ENCODE results near the gene CLIC6.
"Not testable (repeated sequence)": the region's sequence is repeated elsewhere in the genome, so short reads cannot be mapped to it uniquely, and the experiment has no call there.

Gene CLIC6

DNA sequence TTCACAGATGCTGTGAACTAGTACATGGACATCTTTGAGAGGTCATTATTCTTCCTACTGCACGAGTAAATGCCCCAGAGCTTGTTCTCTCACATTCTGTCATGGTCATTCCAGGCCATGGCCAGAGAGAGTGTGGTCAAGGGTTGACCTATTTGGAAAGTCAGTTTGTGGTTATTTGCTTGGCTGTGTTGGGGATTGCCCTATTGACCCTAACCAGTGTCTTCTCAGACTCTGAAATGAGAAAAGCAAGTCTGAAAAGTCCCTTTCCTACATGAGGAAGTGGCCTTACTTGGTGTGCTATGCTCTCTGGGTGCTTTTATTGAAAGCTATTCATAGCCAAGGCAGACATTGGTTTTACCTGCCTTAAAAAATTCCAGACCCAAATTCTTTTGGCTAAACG, 26.6 kb downstream of the CLIC6 start:
- DNase-seq: no peak

DNA sequence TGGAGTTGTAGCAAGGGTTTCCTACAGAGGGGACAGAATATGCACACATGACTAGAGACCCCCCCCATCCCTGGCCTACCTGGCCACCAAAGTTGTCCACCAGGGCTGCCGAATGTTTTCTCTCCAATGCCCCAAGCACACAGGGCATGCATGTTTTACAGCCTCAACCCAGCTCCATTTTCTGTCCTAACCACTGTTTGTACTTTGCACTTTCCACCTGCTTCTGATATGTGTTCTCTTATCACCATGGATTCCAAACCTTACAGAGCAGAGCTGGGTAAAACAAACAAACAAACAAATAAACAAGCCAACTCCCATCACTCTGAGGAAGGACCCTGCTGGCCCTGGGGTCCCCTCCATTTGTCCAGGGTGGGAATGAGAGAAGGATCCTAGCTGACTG, 27.3 kb downstream of the CLIC6 start:
- DNase-seq: no peak

GRCh38 chr21:34697826-34698225, 29.0 kb downstream of the CLIC6 start:
- no peak for DNase-seq

DNA sequence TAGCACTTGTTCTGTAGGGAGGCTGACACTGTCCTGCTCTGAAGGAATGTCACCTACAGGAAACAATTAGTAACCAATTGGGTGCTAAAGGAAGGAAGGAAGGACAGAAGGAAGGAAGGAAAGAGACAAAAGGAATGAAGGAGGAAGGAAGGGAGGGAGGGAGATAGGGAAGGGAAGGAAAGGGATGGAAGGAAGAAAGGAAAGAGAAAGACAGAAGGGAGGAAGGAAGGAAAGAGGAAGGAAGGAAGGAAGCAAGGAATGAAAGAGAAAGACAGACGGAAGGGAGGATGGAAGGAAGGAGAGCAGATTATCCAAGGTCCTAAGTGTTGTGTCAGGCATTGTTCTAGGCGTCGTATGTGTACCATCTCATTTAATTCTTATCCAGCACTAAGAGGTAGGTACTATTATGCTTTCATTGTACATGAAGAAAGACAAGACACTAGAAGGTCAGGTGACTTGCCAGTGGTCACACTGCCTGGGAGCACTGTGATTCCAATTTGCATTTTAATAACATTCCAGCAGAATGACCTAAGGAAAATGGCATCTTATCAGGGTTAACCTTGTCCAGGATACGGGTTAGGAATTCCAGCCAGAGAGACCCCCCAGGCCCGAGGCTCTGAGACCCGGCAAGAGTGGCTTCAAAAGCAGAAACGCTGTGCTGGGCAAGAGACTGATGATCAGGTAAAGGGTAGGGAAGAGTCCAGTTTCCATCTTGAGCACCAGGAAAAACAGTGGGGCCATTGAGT, 29.6 kb downstream of the CLIC6 start:
- no peak for DNase-seq

DNA sequence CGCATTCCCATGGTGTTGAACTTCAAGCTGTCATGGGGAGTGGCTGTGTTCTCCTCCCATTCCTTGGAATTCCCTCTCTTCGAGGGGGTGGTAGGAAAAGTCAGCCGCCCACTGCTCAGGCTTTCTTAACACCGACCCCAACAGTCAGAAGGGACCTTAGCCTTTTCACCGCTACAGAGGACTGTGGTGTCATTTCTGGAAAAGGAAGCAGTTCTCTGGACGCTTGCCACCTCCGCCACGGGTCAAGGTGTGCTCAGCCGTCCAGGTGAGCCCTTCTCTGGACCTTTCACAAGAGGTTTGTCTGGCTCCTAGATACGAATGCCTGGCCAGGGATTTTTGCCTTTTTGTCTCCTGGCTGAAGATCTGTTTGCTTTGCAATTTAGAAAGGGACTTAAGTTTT, 31.8 kb downstream of the CLIC6 start:
- DNase-seq: no peak

GRCh38 chr21:34701726-34702125, 32.9 kb downstream of the CLIC6 start:
- DNase-seq: no peak

DNA sequence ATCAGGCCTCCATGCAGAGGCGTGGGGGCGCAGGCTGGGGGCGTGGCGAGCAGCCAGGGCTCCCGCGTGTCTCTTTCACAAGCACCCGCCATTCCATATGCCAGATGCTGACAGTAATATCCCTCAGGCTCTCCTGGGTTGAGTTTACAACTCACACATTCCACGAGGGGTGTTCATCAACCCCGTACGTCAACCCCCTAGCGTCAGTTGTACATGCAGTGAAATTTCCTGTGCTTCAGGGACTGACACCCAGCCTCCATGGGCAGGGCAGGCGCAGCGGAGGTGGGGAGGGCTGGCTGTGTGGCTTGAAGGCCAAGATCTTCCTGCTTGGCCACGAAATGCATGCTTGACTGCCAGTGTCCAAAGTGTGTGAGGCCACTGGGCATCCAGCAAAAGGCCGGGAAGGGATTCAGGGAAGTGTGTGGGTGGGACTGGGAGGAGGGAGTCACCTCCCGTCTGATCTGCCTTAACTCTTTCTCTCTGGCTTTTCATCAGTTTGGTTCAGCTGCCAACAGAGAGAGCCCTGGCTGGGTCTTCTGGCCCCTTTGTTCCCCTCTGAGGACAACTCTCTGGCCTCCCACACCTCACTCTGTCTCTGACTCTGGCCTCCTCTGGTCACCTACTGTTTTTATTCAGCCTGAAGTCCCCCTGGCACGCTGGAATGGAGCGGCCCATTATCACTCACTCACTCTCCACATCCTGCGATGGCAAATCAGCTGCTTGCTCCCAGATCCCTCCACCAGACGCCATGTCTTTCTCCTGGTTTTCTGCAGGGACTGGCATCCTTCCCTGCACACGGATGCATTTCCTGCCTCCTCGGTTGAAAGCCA, 33.8 kb downstream of the CLIC6 start:
- no peak for DNase-seq

DNA sequence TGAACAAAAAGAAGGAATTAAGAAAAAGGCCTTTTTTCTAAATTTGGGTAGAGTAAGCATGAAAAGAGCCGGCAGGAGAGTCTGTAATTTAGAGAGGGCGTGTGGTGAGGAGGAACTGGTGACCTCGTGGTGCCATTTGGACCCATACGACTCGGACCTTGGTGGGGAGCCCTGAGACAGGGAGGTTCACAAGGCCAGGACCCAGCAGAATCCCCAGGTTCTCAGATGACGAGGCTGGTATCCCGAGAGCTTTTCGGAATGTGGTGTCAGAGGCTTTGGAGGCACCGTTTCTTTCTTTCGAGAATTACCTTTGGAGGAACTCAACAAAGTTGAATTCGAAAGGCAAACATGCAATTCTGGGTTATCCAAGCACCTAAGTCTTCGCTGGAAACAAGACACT, 34.8 kb downstream of the CLIC6 start:
- DNase-seq: no peak

GRCh38 chr21:34704119-34704518, 35.3 kb downstream of the CLIC6 start:
- no peak for DNase-seq

GRCh38 chr21:34705011-34705410, 36.2 kb downstream of the CLIC6 start:
- DNase-seq: no peak

DNA sequence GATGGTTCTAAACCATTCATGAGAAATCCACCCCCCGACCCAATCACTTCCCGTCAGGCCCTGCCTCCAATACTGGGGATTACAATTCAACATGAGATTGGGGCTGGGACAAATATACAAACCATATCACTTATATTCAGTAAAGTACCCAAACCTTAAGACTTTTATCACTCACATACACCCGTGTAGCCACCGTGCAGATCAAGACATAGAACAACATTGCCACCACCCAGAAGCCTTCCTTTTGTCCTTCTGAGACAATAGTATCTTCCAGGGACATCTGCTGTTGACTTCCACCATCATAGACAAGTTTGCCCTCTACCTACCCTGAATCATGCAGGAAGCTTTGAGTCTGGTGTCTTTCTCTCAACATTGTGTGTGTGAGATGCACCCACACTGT, 37.5 kb downstream of the CLIC6 start:
- no peak for DNase-seq

GRCh38 chr21:34707876-34708325, 39.1 kb downstream of the CLIC6 start:
- peak; percentile 27 for DNase-seq

- DNase-seq: no peak
Measured at GRCh38 chr21:34713621-34714020, 44.8 kb downstream of the CLIC6 start.

- DNase-seq: no peak
Measured at GRCh38 chr21:34715518-34715917, 46.7 kb downstream of the CLIC6 start.

GRCh38 chr21:34715985-34716596, 47.3 kb downstream of the CLIC6 start:
- DNase-seq: no peak

DNA sequence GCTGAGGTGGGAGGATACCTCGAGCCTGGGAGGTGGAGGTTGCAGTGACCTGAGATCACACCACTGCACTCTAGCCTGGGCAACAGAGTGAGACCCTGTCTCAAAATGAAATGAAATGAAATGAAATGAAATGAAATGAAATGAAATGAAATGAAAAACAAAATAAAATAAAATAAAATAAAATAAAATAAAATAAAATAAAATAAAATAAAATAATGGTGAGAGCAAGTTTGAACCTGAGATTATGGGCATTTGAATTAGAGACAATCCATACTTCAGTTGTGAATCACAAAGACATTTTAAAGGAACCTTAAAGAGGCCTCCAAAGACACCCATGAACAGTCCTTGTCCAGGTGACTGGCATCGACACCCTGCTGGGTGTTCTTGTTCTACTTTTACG, 49.7 kb downstream of the CLIC6 start:
- DNase-seq: not testable (repeated sequence)

- DNase-seq: peak; percentile 16
Measured at GRCh38 chr21:34722684-34723300, 54.0 kb downstream of the CLIC6 start.

GRCh38 chr21:34724131-34724856, 55.5 kb downstream of the CLIC6 start:
- no peak for DNase-seq

GRCh38 chr21:34724857-34725195, 56.0 kb downstream of the CLIC6 start:
- no peak for DNase-seq

GRCh38 chr21:34726627-34727337, 58.0 kb downstream of the CLIC6 start:
- no peak for DNase-seq

DNA sequence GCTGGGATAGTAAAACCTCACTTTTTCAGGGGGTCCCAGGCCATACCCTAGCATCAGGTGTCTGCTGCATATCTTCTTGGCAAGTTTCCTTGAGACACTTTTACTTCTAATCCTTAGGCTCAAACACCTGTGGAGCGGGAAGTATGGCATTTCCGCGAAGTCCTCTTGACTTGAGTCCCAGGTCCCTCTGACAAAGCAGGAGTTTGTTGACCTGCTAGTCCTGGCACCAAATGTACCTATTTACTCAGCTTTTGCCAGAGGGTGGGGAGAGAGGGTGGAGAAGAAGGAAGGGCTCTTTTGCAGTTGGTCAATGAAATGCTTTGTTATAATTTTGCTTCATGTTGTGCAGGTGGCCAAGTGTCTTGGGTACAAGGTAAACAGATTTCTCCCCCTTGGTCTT, 59.7 kb downstream of the CLIC6 start:
- no peak for DNase-seq

DNA sequence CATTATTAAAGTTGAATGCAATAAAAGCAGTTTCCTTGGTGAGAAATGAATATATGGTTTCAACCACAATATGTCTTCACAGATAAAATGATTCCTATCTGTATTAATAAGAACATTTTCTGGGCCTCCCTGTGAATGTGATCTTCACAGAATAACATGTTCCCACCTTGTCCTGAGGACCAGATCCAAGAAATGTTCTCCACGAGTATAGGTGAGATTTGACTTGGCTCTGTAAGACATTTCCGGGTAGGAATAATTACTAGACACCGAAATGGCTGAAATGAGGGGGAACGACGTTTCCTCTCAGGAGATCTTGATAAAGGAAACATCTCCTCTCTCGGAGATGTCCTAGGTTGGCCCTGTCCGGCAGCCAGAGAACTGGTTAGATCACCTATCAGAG, 61.4 kb downstream of the CLIC6 start:
- DNase-seq: no peak

Measured in RPMI8226 (cell line).